ENCODE data around the gene COQ5. TPM values are rescaled to one million over a fixed set of nuclear protein-coding genes. Genes with fewer than 3 reads are reported as not detected.
"Not testable (repeated sequence)": the region's sequence is repeated elsewhere in the genome, so short reads cannot be mapped to it uniquely, and the experiment has no call there.

The COQ5 gene
- total RNA-seq, 1 donor from 2014 or later, result 46.3 TPM

GRCh38 chr12:120490833-120491512 lies 38.0 kb downstream of the COQ5 start:
- no peak for DNase-seq (ENCODE audit: low read depth)
- no peak for TF ChIP-seq CTCF (conservative IDR thresholded peaks at IDR 0.05; ENCODE audit: low read depth, low read length)
- no peak overlapping the region for H3K4me3 ChIP-seq (ENCODE audit: low read depth, low read length)

GRCh38 chr12:120490325-120490724 lies 38.6 kb downstream of the COQ5 start:
- H3K4me3 ChIP-seq (ENCODE audit: low read depth, low read length), result no peak overlapping the region
- TF ChIP-seq CTCF (conservative IDR thresholded peaks at IDR 0.05; ENCODE audit: low read depth, low read length), result no peak
- no peak for DNase-seq (ENCODE audit: low read depth)

- DNase-seq (ENCODE audit: low read depth), result no peak
- TF ChIP-seq CTCF (conservative IDR thresholded peaks at IDR 0.05; ENCODE audit: low read depth, low read length), result no peak
- H3K4me3 ChIP-seq (ENCODE audit: low read depth, low read length), result no peak overlapping the region
Measured at GRCh38 chr12:120489018-120489417, 39.9 kb downstream of the COQ5 start.

GRCh38 chr12:120488057-120488640 lies 40.8 kb downstream of the COQ5 start:
- no peak overlapping the region for H3K4me3 ChIP-seq (ENCODE audit: low read depth, low read length)
- DNase-seq (ENCODE audit: low read depth), result no peak
- TF ChIP-seq CTCF (conservative IDR thresholded peaks at IDR 0.05; ENCODE audit: low read depth, low read length), result no peak

- H3K4me3 ChIP-seq (ENCODE audit: low read depth, low read length); DNase-seq (ENCODE audit: low read depth): not testable (repeated sequence)
Measured at GRCh38 chr12:120487552-120487951, 41.4 kb downstream of the COQ5 start.

GRCh38 chr12:120485961-120486881 lies 42.7 kb downstream of the COQ5 start:
- H3K4me3 ChIP-seq (ENCODE audit: low read depth, low read length), result no peak overlapping the region
- DNase-seq (ENCODE audit: low read depth), result no peak
- TF ChIP-seq CTCF (conservative IDR thresholded peaks at IDR 0.05; ENCODE audit: low read depth, low read length), result no peak

GRCh38 chr12:120483621-120484020 lies 45.3 kb downstream of the COQ5 start:
- H3K4me3 ChIP-seq (ENCODE audit: low read depth, low read length), result no peak overlapping the region
- TF ChIP-seq CTCF (conservative IDR thresholded peaks at IDR 0.05; ENCODE audit: low read depth, low read length), result no peak
- DNase-seq (ENCODE audit: low read depth), result no peak

Data from epithelial cell of proximal tubule (primary cell).